GM21390 (cell line): ENCODE measurements around the gene SFTPA2.
"Not testable (repeated sequence)": the region's sequence is repeated elsewhere in the genome, so short reads cannot be mapped to it uniquely, and the experiment has no call there.

Source experiments
- ATAC-seq: cut with Tn5 transposase; IDR thresholded peaks from one replicate; pipeline ENCODE4 v1.9.1; 2021; ENCODE audit not compliant: unreplicated experiment

Gene SFTPA2

GRCh38 chr10:79561257-79561656, 1.1 kb upstream of the SFTPA2 start:
- no peak for ATAC-seq

- no peak for ATAC-seq
Measured at GRCh38 chr10:79559726-79560125, 481 bp downstream of the SFTPA2 start.

- not testable (repeated sequence) for ATAC-seq
Measured at GRCh38 chr10:79556961-79557360, 3.2 kb downstream of the SFTPA2 start.

- no peak for ATAC-seq
Measured at GRCh38 chr10:79555354-79556309, 4.6 kb downstream of the SFTPA2 start.

- no peak for ATAC-seq
Measured at GRCh38 chr10:79552143-79552542, 8.1 kb downstream of the SFTPA2 start.

- ATAC-seq = no peak
Measured at GRCh38 chr10:79547973-79548372, 12.2 kb downstream of the SFTPA2 start.

GRCh38 chr10:79547128-79547527, 13.1 kb downstream of the SFTPA2 start:
- not testable (repeated sequence) for ATAC-seq

GRCh38 chr10:79544926-79545659, 15.1 kb downstream of the SFTPA2 start:
- ATAC-seq = not testable (repeated sequence)

- not testable (repeated sequence) for ATAC-seq
Measured at GRCh38 chr10:79544408-79544807, 15.8 kb downstream of the SFTPA2 start.

- no peak for ATAC-seq
Measured at GRCh38 chr10:79542626-79543025, 17.6 kb downstream of the SFTPA2 start.

- ATAC-seq = peak; percentile 99
Measured at GRCh38 chr10:79540930-79541329, 19.3 kb downstream of the SFTPA2 start.

- ATAC-seq = not testable (repeated sequence)
Measured at GRCh38 chr10:79538311-79538710, 21.9 kb downstream of the SFTPA2 start.

GRCh38 chr10:79533903-79534175, 26.4 kb downstream of the SFTPA2 start:
- ATAC-seq = not testable (repeated sequence)

- not testable (repeated sequence) for ATAC-seq
Measured at GRCh38 chr10:79533142-79533902, 26.9 kb downstream of the SFTPA2 start.

GRCh38 chr10:79528261-79528660, 31.9 kb downstream of the SFTPA2 start:
- not testable (repeated sequence) for ATAC-seq

GRCh38 chr10:79525049-79525710, 35.0 kb downstream of the SFTPA2 start:
- peak; percentile 91 for ATAC-seq

- not testable (repeated sequence) for ATAC-seq
Measured at GRCh38 chr10:79523157-79523853, 36.9 kb downstream of the SFTPA2 start.

GRCh38 chr10:79522464-79522863, 37.7 kb downstream of the SFTPA2 start:
- ATAC-seq = not testable (repeated sequence)

- not testable (repeated sequence) for ATAC-seq
Measured at GRCh38 chr10:79521751-79522150, 38.5 kb downstream of the SFTPA2 start.

- ATAC-seq = not testable (repeated sequence)
Measured at GRCh38 chr10:79517567-79517966, 42.6 kb downstream of the SFTPA2 start.
